Metanephros (tissue), 1 donor: ENCODE measurements around the gene IL6. TPM values are rescaled to one million over a fixed set of nuclear protein-coding genes. Genes with fewer than 3 reads are reported as not detected.

Source experiments
- total RNA-seq: library from RNA; depleted of rRNA; stranded (reverse); fragments of >200 nt; gene quantifications from one replicate; pipeline ENCODE4 v1.2.3, GENCODE V29; 2014

The IL6 gene
- 0.64 TPM for total RNA-seq

GRCh38 chr7:22726907-22727713, at the start of gene IL6:
TSS of gene IL6 (plus strand) at chr7:22727200. CDS start at chr7:22727263, 63 bp downstream.

Other genes starting within 250 kb of the IL6 start
- 1.5 TPM for gene STEAP1B, start 227.0 kb upstream of the IL6 start, total RNA-seq
- 505 TPM for gene TOMM7, start 95.6 kb downstream of the IL6 start, total RNA-seq